Measurements from ENCODE around the gene ATP8B3. TPM values are rescaled to one million over a fixed set of nuclear protein-coding genes. Genes with fewer than 3 reads are reported as not detected.
"Not testable (repeated sequence)": the region's sequence is repeated elsewhere in the genome, so short reads cannot be mapped to it uniquely, and the experiment has no call there.

Gene ATP8B3
- total RNA-seq, 4 donors from 2014 or later = 0.27 to 0.75 TPM; not detected in 2

DNA sequence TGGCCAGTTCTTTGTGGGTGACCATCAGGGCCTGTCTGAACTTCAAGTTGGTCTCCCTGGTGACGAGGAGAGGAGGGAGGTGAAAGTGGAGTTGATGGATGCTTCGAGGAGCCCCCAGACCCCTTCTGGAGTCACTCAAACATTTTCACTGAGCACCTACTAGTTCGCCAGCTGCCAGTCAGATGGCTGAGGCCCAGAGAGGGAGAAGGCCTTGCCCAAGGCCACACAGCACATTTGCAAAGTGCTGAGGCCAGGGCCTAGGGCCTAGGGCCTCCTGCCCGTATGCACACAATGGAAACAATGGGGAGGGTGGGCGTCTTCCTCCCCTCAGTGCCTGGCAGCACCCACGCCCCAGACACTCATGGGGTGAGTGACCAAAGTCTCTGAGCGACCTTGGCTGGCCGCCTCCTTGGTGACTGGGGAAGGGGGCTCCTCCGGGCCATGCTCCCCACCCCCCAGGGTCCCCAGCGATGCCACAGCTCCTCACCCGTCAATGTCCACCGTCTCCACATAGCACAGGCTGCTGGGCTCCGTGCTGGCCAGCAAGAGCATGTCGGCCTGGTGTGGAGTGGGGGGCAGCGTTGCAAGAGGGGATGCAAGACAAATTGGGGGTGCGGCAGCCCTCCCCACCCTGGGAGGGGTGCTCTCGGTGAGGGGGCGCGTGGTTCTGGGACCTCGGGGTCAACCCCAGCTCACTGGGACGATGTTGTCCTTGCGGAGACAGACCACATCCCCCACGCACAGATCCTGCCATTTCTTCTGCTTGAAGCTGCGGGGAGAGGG lies 6.5 kb downstream of the ATP8B3 start:
- Histone ChIP-seq H3K36me3 (no peaks in the 10 kb centered on the region), H3K9me3 (no peaks in the 10 kb centered on the region), H3K4me3 (no peak overlapping the region), H3K4me1 (no peaks in the 10 kb centered on the region), H3K27ac (no peak overlapping the region), H3K27me3 (no peaks in the 10 kb centered on the region)
- intact Hi-C loops (cut with DNase I; ENCODE audit: low total_unique reads) (no loop called here), in situ Hi-C loops (cut with MboI; ENCODE audit: low pct_ligation_motif_present in 1 of 4, low pct_unique_long_range_greater_than_20kb in 1 of 4, low sequenced_read_pairs in 3 of 4) (loop anchor here in 1 of 4 donors (25.0 kb wide), 1 partner anchor 268 kb away; no protein-coding TSS in a partner anchor)
- 87% methylated on average over 23 of the region's 24 CpGs; no CpG with 5 or more reads in 1 of the 2 donors for WGBS, 2 donors (ENCODE audit: low coverage in 1 of 2)
- no peak for DNase-seq
- TF ChIP-seq EP300 (IDR thresholded peaks at IDR 0.05; ENCODE audit: low read depth) (no peak), POLR2A (IDR thresholded peaks at IDR 0.05) (no peak), CTCF (IDR thresholded peaks at IDR 0.05) (no peak), POLR2AphosphoS5 (IDR thresholded peaks at IDR 0.05) (no peak)

DNA sequence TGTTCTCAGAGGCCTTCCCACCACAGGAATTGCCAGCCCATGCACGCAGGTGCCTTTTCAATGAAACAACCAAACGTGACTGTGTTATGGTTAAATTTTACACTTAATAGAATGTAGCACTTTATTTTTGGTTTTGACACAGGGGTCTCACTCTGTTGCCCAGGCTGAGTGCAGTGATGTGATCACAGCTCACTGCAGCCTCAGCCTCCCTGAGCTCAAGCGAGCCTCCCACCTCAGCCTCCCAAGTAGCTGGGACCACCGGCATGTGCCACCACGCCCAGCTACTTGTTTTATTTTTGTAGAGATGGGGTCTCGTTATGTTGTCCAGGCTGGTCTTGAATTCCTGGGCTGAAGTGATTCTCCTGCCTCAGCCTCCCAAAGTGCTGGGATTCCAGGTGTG lies 7.2 kb downstream of the ATP8B3 start:
- no peak for DNase-seq
- in situ Hi-C loops (cut with MboI; ENCODE audit: low pct_ligation_motif_present in 1 of 4, low pct_unique_long_range_greater_than_20kb in 1 of 4, low sequenced_read_pairs in 3 of 4) (loop anchor here in 1 of 4 donors (25.0 kb wide), 1 partner anchor 268 kb away; no protein-coding TSS in a partner anchor), intact Hi-C loops (cut with DNase I; ENCODE audit: low total_unique reads) (no loop called here)
- TF ChIP-seq EP300 (IDR thresholded peaks at IDR 0.05; ENCODE audit: low read depth) = no peak
- no peak for TF ChIP-seq CTCF (IDR thresholded peaks at IDR 0.05)
- TF ChIP-seq POLR2A (IDR thresholded peaks at IDR 0.05) = no peak
- TF ChIP-seq POLR2AphosphoS5 (IDR thresholded peaks at IDR 0.05) = no peak
- H3K36me3 ChIP-seq = no peaks in the 10 kb centered on the region
- WGBS, 2 donors (ENCODE audit: low coverage in 1 of 2) = 92% methylated on average over 2 to 6 of the region's 6 CpGs
- no peak overlapping the region for H3K27ac ChIP-seq
- H3K27me3 ChIP-seq = no peaks in the 10 kb centered on the region
- H3K9me3 ChIP-seq = no peaks in the 10 kb centered on the region
- no peak overlapping the region for H3K4me3 ChIP-seq
- no peaks in the 10 kb centered on the region for H3K4me1 ChIP-seq

GRCh38 chr19:1799695-1800342 lies 12.3 kb downstream of the ATP8B3 start:
- intact Hi-C loops (cut with DNase I; ENCODE audit: low total_unique reads) = no loop called here
- Histone ChIP-seq H3K9me3 (no peaks in the 10 kb centered on the region), H3K4me1 (peaks cover 0 to 4% (median 3%) of the 10 kb centered on the region in 4 donors), H3K36me3 (no peaks in the 10 kb centered on the region), H3K27me3 (peaks cover 18% of the 10 kb centered on the region), H3K4me3 (no peak overlapping the region), H3K27ac (no peak overlapping the region)
- DNase-seq = no peak
- WGBS, 2 donors (ENCODE audit: low coverage in 1 of 2) = 84 to 87% methylated on average over 4 to 27 of the region's 36 CpGs
- TF ChIP-seq EP300 (IDR thresholded peaks at IDR 0.05; ENCODE audit: low read depth) (no peak), POLR2AphosphoS5 (IDR thresholded peaks at IDR 0.05) (no peak), POLR2A (IDR thresholded peaks at IDR 0.05) (no peak), CTCF (IDR thresholded peaks at IDR 0.05) (no peak)
- in situ Hi-C loops (cut with MboI; ENCODE audit: low pct_ligation_motif_present in 1 of 4, low pct_unique_long_range_greater_than_20kb in 1 of 4, low sequenced_read_pairs in 3 of 4) = loop anchor here (25.0 kb wide), 1 partner anchor 263 kb away; no protein-coding TSS in a partner anchor

DNA sequence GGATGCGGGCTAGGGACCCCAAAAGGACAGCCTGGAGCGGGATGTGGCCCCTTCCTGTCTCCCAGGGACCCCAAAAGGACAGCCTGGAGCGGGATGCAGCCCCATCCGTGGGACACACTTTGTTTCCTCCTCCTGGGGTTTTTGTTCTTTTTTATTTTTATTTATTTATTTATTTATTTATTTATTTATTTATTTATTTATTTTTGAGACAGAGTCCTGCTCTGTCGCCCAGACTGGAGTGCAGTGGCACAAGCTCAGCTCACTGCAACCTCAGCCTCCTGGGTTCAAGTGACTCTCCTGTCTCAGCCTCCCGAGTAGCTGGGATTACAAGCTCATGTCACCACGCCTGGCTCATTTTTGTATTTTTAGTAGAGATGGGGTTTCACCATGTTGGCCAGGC lies 14.8 kb downstream of the ATP8B3 start:
- DNase-seq; H3K27ac ChIP-seq; H3K36me3 ChIP-seq; H3K4me1 ChIP-seq; intact Hi-C loops (cut with DNase I; ENCODE audit: low total_unique reads); H3K4me3 ChIP-seq; H3K9me3 ChIP-seq: not testable (repeated sequence)
- H3K27me3 ChIP-seq = peaks cover 22% of the 10 kb centered on the region
- in situ Hi-C loops (cut with MboI; ENCODE audit: low pct_ligation_motif_present in 1 of 4, low pct_unique_long_range_greater_than_20kb in 1 of 4, low sequenced_read_pairs in 3 of 4) = loop anchor here in 3 of 4 donors (25.0 kb wide), 1 partner anchor 260 kb away; no protein-coding TSS in a partner anchor
- 77 to 82% methylated on average over 7 of the region's 7 CpGs for WGBS, 2 donors (ENCODE audit: low coverage in 1 of 2)
